UCSD-AML1 (cell line): ENCODE results near the gene LIME1.

Source experiments
- DNase-seq: peaks from one replicate; lab custom pipeline; 2025; ENCODE audit not compliant: unreplicated experiment; lab: John Stamatoyannopoulos, UW

The LIME1 gene

DNA sequence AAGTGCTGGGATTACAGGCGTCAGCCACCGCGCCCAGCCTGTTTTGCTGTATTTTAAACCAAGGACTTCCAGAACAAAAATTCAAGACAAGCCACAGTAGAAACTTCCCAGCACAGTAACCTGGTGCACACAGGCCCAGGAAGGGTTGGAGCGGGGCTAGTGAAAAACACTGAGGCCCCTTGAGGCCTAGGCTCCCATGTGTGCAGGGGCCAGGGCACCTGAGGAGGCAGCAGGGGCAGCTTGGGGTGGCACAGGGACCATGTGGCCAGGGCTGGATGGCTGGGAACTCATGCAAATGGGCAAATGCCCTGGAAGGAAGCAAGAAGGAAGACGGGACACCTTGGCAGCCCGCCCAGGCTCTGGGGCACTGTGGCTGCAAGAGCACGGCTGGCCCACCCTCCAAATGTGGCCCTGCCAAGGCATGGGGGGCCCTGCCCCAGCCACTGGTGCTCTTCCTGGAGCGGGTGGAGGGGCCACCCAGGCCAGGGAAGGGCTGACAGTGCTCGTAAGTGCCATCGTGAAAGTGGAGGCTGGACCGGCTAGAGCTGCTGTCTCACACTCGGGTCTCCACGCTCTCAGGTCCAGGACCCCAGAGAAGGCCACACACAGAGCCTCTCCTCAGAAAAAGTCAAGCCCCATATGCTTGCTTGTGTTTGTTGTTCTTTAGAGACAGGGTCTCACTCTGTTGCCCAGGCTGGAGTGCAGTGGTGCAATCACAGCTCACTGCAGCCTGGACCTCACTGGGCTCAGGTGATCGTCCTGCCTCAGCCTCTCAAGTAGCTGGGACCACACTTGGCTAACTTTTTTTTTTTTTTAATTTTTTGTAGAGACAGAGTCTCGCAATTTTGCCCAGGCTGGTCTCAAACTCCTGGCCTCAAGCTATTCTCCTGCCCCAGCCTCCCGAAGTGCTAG lies 13.4 kb downstream of the LIME1 start:
- no peak for DNase-seq

GRCh38 chr20:63750807-63751470 lies 14.5 kb downstream of the LIME1 start:
- no peak for DNase-seq

- DNase-seq: no peak
Measured at GRCh38 chr20:63751471-63752271, 15.2 kb downstream of the LIME1 start.

DNA sequence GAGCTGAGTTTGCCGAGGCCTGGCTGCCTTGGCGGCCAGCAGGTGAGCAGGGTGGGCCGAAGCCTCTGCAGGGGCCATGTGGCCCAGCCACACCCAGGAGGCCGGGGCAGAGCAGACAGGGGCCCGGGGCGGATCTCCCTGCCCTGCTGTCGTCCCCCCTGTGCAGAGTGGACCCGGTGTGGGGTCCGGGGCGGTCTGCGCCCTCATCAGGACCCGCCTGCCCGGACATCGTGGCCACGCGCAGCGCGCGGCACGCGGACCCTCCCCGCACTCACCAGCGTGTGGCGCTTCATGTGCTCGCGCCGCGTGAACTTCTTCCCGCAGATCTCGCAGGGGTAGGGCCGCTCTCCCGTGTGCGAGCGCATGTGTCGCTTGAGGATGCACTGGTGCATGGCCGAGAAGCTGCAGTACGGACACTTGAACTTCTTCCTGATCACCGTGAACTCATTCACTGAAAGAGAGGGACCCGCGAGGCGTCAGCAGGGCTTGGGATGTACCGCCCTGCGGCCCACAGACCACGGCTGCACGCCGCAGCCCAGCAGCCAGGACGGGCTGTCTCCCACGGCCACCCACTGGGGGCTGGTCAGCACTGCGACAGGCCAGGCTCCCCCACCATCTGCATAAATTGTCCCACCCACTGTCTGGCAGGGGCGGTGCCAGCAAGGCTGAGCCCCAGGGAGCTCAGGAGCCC lies 16.1 kb downstream of the LIME1 start:
- DNase-seq: no peak

GRCh38 chr20:63753381-63753780 lies 16.9 kb downstream of the LIME1 start:
- DNase-seq: no peak

- DNase-seq: no peak
Measured at GRCh38 chr20:63754008-63754407, 17.5 kb downstream of the LIME1 start.

GRCh38 chr20:63755933-63756647 lies 19.6 kb downstream of the LIME1 start:
- DNase-seq: no peak

DNA sequence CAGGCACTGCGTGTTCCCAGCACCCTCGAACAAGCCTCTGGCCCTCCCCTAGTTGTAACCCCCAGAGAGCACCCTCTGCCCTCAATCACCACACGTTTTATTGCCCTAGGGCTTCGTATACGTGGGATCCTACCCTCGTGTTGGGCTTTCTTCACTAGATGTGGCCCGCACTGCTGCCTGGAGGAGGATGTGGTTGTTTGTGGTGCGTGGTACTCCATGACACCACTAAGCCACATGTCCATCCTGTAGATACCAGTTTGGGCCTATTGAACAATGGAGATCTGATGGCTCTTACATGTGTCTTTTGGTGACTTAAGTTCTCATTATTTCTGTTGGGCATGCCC lies 20.2 kb downstream of the LIME1 start:
- DNase-seq: peak; percentile 38

DNA sequence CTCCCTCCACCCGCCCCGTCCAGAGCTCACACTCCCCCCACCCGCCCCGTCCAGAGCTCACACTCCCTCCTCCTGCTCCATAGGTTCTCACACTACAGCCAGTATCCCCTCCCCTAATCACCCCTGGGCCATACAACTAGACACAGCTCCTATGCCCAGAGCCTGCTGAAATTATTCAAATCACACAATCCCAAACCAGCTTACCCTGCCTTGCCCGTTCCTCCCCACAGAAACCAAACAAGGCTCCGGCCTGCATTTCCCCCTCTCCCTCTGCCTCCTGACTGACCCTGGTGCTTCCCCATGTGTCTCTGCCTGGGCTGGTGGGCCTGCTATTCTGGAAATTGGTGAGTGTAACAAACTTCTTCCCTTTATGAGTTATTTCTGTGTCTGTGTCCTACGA lies 21.7 kb downstream of the LIME1 start:
- DNase-seq: no peak

DNA sequence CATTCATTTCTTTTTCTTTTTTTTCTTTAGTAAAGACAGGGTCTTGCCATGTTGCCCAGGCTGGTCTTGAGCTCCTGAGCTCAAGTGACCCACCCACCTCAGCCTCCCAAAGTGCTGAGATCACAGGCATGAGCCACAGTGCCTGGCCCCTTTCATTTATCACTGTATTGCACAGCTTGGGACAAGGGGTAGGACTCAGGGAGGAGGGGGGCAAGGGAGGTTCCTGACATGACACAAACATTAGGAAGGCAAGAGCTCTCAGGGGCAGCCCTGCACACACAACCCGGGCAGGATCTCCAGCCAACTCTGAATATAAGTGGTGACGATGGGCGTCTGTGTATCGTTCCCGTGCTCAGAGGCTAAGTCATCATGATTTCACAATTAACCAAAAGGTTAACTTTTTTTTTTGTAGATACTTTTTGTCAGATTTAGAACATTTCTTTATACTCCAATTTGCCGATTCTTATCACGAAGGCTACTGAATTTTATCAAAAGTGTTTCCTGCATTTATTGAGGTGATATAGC lies 23.0 kb downstream of the LIME1 start:
- no peak for DNase-seq

DNA sequence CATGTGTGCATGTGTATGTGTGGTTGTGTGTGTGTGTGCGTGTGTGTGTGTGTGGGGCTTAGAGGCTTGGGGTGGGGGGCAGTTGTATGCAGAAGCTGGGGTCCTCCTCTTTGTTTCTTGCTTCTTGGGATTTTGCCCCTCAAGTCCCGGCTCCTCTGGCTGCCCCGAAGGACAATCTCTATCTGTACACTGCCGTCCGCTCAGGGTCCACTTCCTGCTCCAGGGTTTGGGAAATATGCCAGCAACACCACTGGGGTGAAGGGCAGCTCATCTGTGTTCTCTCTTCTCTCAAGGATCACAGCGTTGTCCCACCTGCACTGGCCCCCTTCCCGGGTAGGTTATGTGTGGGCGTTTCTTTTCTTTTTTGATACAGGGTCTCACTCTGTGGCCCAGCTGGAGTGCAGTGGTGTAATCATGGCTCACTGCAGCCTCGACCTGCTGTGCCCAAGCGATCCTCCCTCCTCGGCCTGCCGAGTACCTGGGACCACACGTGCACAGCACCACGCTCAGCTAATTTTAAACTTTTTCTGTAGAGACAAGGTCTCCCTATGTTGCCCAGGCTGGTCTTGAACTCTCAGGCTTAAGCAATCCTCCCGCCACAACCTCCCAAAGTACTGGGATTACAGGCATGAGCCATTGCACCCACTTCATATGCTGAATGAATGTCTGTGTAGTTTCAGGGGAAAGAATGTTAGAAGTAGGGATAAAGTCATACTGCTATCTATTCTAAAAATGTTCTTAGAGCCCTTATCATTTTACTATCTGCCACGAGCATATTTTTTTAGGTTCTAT lies 28.8 kb downstream of the LIME1 start:
- DNase-seq: no peak

DNA sequence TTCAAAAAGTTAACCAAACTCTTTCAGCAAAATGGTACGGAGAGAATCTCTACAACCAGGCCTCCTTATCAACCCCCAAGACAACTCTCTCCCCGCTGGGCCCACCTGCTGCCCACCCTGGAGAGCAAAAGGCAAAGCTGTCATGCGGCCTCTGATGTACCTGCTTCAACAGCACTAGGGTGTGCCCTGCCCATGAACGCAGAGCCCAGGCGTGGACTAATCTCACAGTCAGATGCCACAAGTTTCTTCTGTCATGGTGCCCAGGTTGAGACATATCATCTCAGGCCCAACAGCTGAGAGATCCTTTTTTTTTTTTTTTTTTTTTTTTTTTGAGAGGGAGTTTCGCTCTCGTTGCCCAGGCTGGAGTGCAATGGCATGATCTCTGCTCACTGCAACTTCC lies 29.4 kb downstream of the LIME1 start:
- DNase-seq: no peak

DNA sequence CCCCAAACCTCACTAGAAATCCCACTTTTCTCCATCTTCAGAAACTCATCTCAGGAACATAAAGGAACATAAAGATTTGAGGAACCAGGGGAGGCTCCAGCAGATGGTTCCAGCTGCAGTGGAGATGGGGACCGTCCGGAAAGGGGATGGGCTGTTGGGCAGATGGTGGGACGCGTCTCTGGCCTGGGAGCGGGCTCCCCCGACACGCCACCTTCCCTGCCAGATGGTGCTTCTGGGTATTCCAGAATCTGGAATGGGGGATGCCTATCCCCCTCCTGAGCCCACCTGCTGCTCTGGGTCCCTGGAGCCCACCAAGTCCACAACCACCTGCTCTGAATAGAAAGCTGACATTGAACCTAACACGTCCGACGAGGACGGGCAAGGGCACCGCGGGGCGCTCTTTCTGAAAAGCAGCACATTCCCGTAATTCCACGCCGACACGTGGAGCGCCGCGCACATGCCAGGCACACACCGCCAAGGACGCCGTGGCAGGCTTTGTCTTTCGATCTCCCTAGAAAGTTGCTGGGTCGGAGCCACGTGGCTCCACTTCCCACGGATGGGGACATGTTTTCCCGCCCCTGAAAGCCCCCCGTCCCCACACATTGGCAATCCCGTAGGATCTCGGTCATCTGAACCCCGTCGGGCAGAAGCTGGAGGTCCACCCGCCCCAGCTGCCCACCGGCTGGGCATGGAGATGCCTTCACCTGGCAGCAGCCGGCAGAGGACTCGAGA lies 30.4 kb downstream of the LIME1 start:
- no peak for DNase-seq

- no peak for DNase-seq
Measured at GRCh38 chr20:63767456-63767855, 31.0 kb downstream of the LIME1 start.

DNA sequence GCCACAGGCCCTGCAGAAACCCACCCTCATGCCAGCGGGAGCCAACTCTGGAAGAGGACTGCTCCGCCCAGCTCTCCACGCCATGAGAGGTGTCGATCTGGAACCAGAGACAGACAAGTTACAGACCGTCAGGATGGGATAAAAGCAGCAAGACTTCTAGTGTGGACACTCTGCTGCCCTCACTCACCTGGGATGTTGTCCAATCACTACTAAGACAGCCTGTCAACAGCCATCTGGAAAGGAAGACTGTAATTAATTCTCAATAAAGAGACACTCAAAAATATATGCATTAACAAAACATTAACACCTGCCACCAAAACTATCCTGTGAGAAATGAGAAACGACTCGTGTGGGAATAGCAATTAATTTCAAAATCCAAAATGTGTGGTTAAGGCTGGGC lies 31.4 kb downstream of the LIME1 start:
- no peak for DNase-seq

- DNase-seq: no peak
Measured at GRCh38 chr20:63768591-63769515, 32.4 kb downstream of the LIME1 start.

GRCh38 chr20:63769891-63770474 lies 33.5 kb downstream of the LIME1 start:
- no peak for DNase-seq
